SIG-M5 (cell line): ENCODE data around the gene SNX21.
"Not testable (repeated sequence)": the region's sequence is repeated elsewhere in the genome, so short reads cannot be mapped to it uniquely, and the experiment has no call there.

Source experiments
- DNase-seq: peaks from one replicate; lab custom pipeline; 2025; lab: John Stamatoyannopoulos, UW

Gene SNX21

GRCh38 chr20:45833030-45833882 lies at the start of gene SNX21:
Gene SNX21 (plus strand): TSS chr20:45833799. CDS start chr20:45833920, 121 bp downstream.
- peak; percentile 18 for DNase-seq

GRCh38 chr20:45788351-45788750 lies 45.2 kb upstream of the SNX21 start:
- no peak for DNase-seq

GRCh38 chr20:45792317-45793118 lies 41.1 kb upstream of the SNX21 start:
- DNase-seq = peak; percentile 26

- DNase-seq = no peak
Observed at GRCh38 chr20:45796337-45797065, 37.1 kb upstream of the SNX21 start.

- DNase-seq = not testable (repeated sequence)
Observed at GRCh38 chr20:45797510-45797909, 36.1 kb upstream of the SNX21 start.

- DNase-seq = not testable (repeated sequence)
Observed at GRCh38 chr20:45797955-45798354, 35.6 kb upstream of the SNX21 start.

- DNase-seq = no peak
Observed at GRCh38 chr20:45798935-45799642, 34.5 kb upstream of the SNX21 start.

- DNase-seq = no peak
Observed at GRCh38 chr20:45801851-45802250, 31.7 kb upstream of the SNX21 start.

GRCh38 chr20:45810191-45810970 lies 23.2 kb upstream of the SNX21 start:
- no peak for DNase-seq

- peak; percentile 92 for DNase-seq
Observed at GRCh38 chr20:45812157-45813005, 21.2 kb upstream of the SNX21 start, which contains the start of gene UBE2C. Gene UBE2C (plus strand): TSS chr20:45812644. CDS start chr20:45812696, 52 bp downstream.

- no peak for DNase-seq
Observed at GRCh38 chr20:45813006-45813340, 20.6 kb upstream of the SNX21 start.

GRCh38 chr20:45813489-45813888 lies 20.1 kb upstream of the SNX21 start:
- DNase-seq = no peak

- DNase-seq = no peak
Observed at GRCh38 chr20:45814314-45814713, 19.3 kb upstream of the SNX21 start.

- DNase-seq = no peak
Observed at GRCh38 chr20:45816951-45817350, 16.6 kb upstream of the SNX21 start.

GRCh38 chr20:45817376-45818194 lies 16.0 kb upstream of the SNX21 start:
- no peak for DNase-seq

- DNase-seq = no peak
Observed at GRCh38 chr20:45818239-45818638, 15.4 kb upstream of the SNX21 start.

- no peak for DNase-seq
Observed at GRCh38 chr20:45819466-45819865, 14.1 kb upstream of the SNX21 start.

GRCh38 chr20:45821947-45822346 lies 11.7 kb upstream of the SNX21 start:
- DNase-seq = no peak

GRCh38 chr20:45822857-45823256 lies 10.7 kb upstream of the SNX21 start:
- DNase-seq = no peak
